ENCODE data around the gene ANKMY1.

DNA sequence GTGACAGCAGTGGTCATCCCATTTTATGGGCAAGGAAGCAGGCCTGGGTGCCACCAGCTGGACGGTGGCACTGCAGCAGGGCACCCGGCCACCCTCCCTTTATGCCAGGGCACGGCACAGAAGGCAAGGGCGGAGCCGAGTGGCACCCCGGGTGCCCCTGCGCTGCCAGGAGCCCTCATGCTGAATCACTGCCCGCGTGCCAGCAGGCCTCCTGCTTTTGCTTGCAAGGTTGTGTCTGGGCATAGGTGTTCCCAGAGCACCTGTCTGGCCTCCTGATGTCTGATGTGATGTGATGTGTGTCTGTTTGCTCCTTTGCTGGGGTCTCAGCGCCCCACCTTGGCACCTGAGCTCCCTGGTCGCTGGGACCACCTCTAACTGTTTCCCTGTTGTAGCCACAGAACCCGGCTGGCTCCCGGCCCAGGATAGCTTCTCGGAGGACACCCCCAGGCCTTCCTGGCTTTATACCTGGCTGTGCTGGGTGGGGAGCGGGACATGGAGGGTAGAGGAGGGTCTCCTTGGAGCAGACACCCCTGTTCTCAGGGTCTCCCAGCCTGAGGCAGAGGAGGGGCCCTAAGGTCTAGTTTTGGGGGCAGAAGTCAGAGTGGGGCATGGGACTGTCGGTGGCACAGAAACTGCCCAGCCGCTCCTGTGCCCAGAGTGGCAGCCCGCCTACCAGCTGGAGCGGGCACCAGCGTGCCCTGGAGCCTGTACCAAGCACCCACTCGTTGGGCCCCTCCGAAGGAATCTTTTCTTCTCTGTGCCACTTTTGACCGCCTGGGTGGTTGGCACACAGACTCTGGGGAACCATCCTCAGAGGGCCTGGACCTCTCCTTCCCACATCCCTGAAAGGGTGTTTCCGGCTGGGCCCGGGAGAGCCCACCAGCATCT is 118.7 kb downstream of the ANKMY1 start:
- TF ChIP-seq POLR2A (IDR thresholded peaks at IDR 0.05) (no peak), CTCF (IDR thresholded peaks at IDR 0.05) (no peak)
